Right ventricle myocardium inferior (tissue), 1 donor: ENCODE measurements around the gene SDHB. TPM values are rescaled to one million over a fixed set of nuclear protein-coding genes. Genes with fewer than 3 reads are reported as not detected.
A peak's percentile ranks its signal among the peaks of the same experiment; 100 is the strongest.

Source experiments
- ATAC-seq: fragments of 200-7000 bp; cut with Tn5 transposase; one replicate; pipeline ENCODE4 v1.9.1; 2020; ENCODE audit warnings: mild to moderate bottlenecking, moderate library complexity
- DNase-seq: peaks from one replicate; pipeline ENCODE4 v3.0.0; 2021; ENCODE audit errors: missing footprints
- intact Hi-C: fragments of 100-400 bp; cut with DNase I; formaldehyde crosslinking; loops from one replicate; pipeline ENCODE4 v1.11.0; 2022
- long read RNA-seq: library from polyadenylated mRNA; unstranded; transcript quantifications from one replicate; pipeline ENCODE4 v2.0.0, GENCODE V29; 2021
- total RNA-seq: library from RNA; stranded (reverse); fragmentation: NEBNext Ultra II Directional; extraction: Animal tissue kit (Norgen Biotek cat#: 25700); gene quantifications from one replicate; pipeline ENCODE4 v1.2.1, GENCODE V29; 2021
- donor health status: DM: no; HTN: yes; CAD: no; lungs with severe emphysema.

Gene SDHB
- 433 TPM for total RNA-seq
- long read RNA-seq, transcript SDHB-201 (8 exons, 1,153 nt): major isoform, 142 of 152 reads
- long read RNA-seq, partial matches to known transcripts: 8 of 152 reads
- long read RNA-seq, other reads (novel, unspliced or antisense): 2 of 152 reads

DNA sequence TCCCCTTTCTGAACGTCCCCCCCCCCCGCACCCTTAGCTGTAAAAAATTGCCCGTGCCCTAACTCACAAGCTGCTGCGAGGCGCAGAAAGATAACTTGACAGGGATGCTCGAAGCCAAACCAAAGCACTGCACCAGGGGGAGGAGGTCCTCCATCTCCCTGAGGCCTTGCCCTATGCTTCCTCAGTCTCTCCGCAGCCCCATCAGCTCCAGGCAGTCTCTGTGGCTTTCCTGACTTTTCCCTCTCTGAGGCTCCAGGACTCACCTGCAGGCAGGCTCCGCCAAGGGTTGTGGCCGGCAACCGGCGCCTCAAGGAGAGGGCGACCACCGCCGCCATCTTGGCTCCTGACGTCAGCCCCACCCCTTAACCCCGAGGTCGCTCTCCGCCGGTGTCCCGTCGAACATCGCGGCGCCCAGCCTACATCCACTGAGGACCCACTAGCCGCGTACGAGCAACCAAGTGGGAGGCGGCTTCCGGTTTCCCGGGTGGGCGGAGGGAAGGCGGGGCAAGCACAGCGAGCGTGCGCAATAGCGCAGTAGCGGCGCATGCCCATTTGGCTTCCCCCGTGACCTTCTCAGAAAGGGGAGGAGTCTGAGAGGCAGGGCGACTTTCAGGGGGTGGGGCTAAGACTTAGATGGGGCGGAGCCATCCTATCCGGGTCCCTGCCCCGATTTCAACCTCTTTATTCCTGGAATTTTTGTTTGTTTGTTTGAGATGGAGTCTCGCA, at the start of gene SDHB:
Gene SDHB, minus strand, starts transcription at position 348 of the 726 bp plus-strand sequence. Its CDS starts 13 bp downstream, at position 335.
- peak; percentile 99 for DNase-seq
- intact Hi-C loops: loop anchor here (5.0 kb wide), 1 partner anchor 42 kb away; the partner anchor contains the start of gene ATP13A2
- ATAC-seq: peak; percentile 99

DNA sequence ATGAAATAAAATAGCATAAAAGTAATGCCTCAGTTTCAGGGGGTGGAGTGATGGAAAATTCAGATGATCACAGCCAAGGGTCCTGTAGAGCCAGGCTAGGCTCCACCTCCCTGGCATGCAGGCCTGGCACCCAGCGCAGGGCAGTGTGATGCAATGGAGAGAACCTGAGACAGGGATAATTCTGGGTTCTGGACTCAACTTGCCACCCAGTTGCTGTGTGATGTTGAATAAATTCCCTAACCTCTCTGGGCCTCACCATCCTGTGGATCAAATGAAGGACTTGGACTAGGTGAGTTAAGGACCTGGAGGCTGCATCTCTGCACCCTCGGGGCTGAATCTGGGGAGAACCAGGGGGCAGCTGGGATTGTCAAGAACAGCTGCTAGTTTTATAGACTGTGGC, 48.4 kb upstream of the SDHB start:
- ATAC-seq: no peak
- intact Hi-C loops: no loop called here
- DNase-seq: no peak

- ATAC-seq (no peak), DNase-seq (no peak)
These were observed 47.4 kb upstream of the SDHB start for GRCh38 chr1:17101261-17101660.

DNA sequence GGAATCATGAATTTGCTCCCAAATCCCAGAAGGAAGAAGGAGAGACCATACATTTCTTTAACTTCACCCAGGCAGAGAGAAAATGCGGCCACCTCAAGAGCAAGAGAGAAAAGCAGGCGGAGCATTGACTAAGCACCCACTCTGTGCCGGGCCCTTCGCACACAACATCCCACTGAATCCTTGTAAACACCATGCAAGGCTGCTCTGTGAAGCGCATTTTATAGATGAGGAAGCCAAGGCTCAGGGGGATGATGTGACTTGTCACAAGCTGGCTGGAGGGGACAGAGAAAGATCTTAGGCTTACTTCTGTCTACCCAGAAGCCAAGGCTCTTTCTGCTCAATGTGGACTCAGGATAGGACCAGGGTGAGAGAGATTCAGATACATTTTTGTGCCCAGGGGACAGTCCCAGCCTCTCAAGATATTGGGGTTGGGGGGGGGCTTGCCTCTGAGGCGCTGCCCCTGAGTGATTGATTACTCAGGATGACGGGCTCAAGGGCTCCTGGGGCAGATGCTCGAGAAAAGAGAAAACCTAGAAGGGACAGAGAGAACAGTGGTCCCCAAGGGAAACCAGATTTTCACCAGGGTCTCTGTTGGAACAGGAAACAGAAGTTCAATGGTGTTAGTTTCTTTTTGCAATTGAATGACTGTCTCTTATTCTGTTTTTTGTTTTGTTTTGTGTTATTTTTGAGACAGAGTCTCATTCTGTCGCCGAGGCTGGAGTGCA, 45.9 kb upstream of the SDHB start:
- DNase-seq (no peak), ATAC-seq (no peak)
- intact Hi-C loops: no loop called here

More at GRCh38 chr1:17101261-17101660, 47.4 kb upstream of the SDHB start:
- intact Hi-C loops: no loop called here

DNA sequence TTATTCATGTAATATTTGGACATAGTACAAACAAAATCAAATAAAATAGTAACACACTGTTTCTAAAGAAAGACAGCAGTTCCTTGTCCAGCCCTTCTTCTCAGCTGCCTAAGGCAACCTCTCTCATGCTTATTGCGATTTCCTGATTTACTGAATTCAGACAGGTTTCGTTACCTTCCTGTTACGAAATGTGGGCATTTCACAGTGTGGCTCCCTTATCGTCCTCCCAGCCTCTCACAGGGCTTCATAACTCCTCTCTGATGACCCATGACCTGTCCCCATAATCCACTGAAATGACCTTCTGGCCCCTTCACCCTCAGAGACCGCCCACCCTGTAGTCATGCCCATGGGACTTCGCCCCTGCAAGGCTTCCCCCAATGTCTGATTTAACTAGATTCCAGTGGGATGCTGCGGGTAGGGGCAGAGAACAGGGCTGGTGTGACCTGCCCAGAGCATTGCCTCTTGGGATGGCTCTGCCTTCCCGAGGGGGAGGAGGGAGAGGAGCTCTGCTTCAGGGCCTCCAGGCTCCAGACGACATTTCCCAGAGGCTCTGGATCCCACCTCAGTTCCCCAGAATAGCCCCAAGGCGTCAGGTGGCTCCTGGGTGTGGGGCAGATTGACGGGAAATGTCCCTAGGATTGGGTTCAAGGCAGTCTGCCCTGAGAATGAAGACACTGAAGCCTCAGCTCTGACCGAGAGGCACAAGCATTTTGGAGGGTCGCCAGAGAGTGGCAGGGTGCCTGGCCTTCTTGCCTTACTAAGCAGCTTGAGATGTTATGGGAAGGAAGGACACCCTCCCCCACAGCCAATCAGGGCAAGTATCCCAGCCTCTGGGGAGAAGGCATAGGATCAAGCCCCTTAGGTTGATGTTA, 44.9 kb upstream of the SDHB start:
- intact Hi-C loops: no loop called here
- ATAC-seq (no peak), DNase-seq (no peak)

- DNase-seq (no peak), ATAC-seq (no peak)
- intact Hi-C loops: no loop called here
These were observed 44.0 kb upstream of the SDHB start for GRCh38 chr1:17097787-17098186.

DNA sequence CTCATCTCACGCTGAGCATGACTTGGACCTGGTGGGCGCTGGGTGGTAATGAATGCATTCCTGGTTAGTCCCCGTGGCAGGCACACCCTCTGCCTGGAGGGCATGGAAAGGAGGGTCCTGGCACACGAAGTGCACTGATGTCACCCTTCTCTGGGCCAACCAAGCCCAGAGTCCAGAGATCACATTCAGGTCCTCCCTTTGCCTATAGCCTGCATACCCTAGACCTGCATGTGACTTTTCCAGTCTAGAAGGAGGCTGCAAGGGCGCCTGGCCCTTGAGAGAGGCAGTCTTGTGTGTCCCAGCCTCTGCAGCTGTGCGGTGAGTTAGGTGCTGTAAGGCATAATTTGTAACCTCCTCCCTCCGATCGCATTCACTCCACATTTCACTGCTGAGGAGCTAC, 43.3 kb upstream of the SDHB start:
- ATAC-seq (no peak), DNase-seq (no peak)
- intact Hi-C loops: no loop called here

- DNase-seq (no peak), ATAC-seq (no peak)
- intact Hi-C loops: no loop called here
These were observed 42.8 kb upstream of the SDHB start for GRCh38 chr1:17096584-17096983.

DNA sequence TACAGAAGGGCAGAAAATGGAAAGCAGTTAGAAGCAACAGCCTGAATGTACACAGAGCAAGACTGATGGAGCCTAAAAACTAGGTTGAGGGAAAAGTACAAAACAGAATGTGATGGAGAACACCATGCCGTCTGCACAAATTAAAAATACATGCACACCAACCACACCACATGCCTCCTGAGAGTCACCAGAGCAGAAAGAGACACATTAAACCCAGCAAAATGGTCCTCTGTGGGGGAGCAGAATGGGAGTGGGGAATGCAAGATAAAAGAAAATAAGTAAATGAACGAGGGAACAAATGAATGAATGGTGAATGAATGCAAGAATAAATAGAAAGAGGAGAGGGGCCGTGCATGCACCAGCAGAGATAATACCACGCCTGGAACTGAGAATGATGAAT, 41.3 kb upstream of the SDHB start:
- DNase-seq (no peak), ATAC-seq (no peak)
- intact Hi-C loops: no loop called here

- ATAC-seq (peak; percentile 45), DNase-seq (no peak)
- intact Hi-C loops: no loop called here
These were observed 40.8 kb upstream of the SDHB start for GRCh38 chr1:17094664-17095063.

GRCh38 chr1:17093822-17094393, 40.1 kb upstream of the SDHB start:
- ATAC-seq (no peak), DNase-seq (no peak)
- intact Hi-C loops: no loop called here

DNA sequence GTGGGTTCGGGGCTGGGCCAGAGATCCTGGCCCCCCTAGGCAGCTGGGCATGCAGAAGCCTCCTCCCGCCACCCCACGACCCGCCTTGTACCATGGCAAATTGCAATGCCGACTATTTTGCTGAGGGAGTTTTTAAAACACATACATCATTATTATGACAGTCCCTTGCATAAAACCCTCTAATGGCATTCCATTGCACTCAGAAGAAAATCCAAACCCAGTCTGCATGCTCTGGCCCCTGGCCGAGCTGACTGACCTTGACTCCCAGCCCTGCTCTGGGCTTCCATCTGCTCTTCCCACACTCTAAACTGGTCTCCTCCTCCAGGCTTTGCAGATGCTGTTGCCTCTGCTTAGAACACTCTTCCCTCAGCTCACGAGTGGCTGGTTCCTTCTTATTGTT, 37.4 kb upstream of the SDHB start:
- no peak for ATAC-seq
- no peak for DNase-seq
- intact Hi-C loops: no loop called here

DNA sequence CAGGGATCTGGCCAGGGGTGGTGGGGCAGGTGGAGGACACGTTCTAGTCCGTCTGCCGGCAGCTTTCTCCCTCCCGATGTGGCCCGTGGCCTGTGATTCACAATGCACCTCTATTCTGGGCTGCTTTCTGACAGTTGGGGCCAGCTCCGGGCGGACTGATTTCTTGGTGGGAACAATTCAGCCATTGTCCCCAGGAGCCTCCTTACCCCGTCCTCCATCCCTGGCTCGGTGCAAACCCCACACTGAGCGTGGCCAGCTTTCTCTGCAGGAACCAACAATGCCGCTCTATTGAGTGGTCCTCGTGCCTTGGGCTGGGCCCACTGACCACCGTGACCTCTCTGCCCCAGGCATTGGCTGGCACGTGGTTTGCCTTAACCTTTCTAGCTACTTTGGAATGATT, 35.7 kb upstream of the SDHB start:
- intact Hi-C loops: no loop called here
- ATAC-seq (no peak), DNase-seq (no peak)

- DNase-seq: no peak
- ATAC-seq: no peak
- intact Hi-C loops: no loop called here
These were observed 32.9 kb upstream of the SDHB start for GRCh38 chr1:17086751-17087150.

GRCh38 chr1:17084787-17085186, 31.0 kb upstream of the SDHB start:
- intact Hi-C loops: no loop called here

GRCh38 chr1:17082761-17083160, 28.9 kb upstream of the SDHB start:
- intact Hi-C loops: no loop called here
- ATAC-seq: no peak
- no peak for DNase-seq

More at GRCh38 chr1:17084787-17085186, 31.0 kb upstream of the SDHB start:
- DNase-seq (no peak), ATAC-seq (no peak)

DNA sequence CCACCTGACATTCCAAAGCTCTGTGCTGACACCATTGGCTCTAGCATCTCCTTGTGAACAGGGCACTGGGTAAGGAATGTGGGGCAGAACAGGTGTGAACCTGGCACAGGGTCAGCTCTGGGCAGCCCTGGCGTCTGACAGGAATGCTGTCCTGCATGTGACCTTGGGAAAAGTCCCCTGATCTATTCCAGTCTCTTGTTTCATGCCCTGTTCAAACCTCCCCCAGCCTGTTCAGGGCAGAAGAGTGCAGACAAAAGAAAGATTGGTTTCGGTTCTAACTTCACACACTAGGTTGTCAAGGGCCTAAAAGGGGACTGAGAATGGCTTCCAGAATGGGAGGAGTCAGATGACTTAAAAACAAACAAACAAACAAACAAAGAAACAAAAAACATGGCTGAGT, 27.6 kb upstream of the SDHB start:
- intact Hi-C loops: no loop called here
- DNase-seq: no peak
- ATAC-seq: no peak

- no peak for ATAC-seq
- DNase-seq: no peak
- intact Hi-C loops: no loop called here
These were observed 27.0 kb upstream of the SDHB start for GRCh38 chr1:17080880-17081279.
